K562 (cell line): ENCODE results near the gene ESR2. TPM values are rescaled to one million over a fixed set of nuclear protein-coding genes. Genes with fewer than 3 reads are reported as not detected.

Experiments
- ATAC-seq: fragments of 200-7000 bp; cut with Tn5 transposase; 3 replicates; pipeline ENCODE4 v1.9.1; 2020; ENCODE audit warnings: moderate library complexity
- BruUV-seq: library from RNA; stranded (reverse); fragments of 400-500 nt; replicated peaks from 2 replicates; lab custom pipeline; 2021; lab: Mats Ljungman, UMichigan
- CTCF ChIA-PET: fragments of 300-600 bp; formaldehyde crosslinking; extraction: SDS; loops from one replicate; lab custom pipeline; 2021; ENCODE audit warnings: low intra/inter-chr PET ratio; lab: Yijun Ruan, JAX
- POLR2A ChIA-PET: fragments of 300-600, 350-650 bp; sonication (Branson Sonifier 250); formaldehyde crosslinking; extraction: SDS; loops from one replicate; lab custom pipeline; 2021; ENCODE audit warnings: antibody characterized with exemption, inconsistent platforms; lab: Yijun Ruan, JAX
- DNase-seq, 4 experiments: peaks; one replicate each; pipeline versions ENCODE4 v3.0.0 to v3.0.0-alpha.2; 2011 to 2018; ENCODE audit warnings: low spot score in 3 of 4, mixed read lengths in 3 of 4; ENCODE audit errors: extremely low read depth in 1 of 4
- FAIRE-seq: peaks from 2 replicates; lab custom pipeline; 2011; peaks lifted over from hg19 to GRCh38; lab: Jason Lieb, UNC
- H2AFZ ChIP-seq: 2 replicates; pipeline ENCODE4 v1.6.0; 2011; ENCODE audit warnings: low read depth, low read length, control low read depth, inconsistent platforms
- H3K27ac ChIP-seq: fragments of 200-600 bp; 3 replicates; pipeline ENCODE4 v1.8.0; 2011; ENCODE audit warnings: low read depth, mild to moderate bottlenecking, control low read depth, inconsistent platforms, low read length, moderate library complexity, mixed read lengths; ENCODE audit errors: extremely low read depth
- H3K27me3 ChIP-seq, 2 experiments: fragments of 300-600 bp in 1 of 2; 2 replicates in 1 of 2; 3 replicates in 1 of 2; pipeline versions ENCODE4 v1.6.0 to v1.8.0; 2011; ENCODE audit warnings: inconsistent platforms in 2 of 2, low read length in 2 of 2, mild to moderate bottlenecking in 1 of 2, mixed read lengths in 1 of 2, moderate library complexity in 1 of 2; ENCODE audit not compliant: control insufficient read depth in 2 of 2, insufficient read depth in 2 of 2
- H3K36me3 ChIP-seq: fragments of 300-600 bp; 3 replicates; pipeline ENCODE4 v1.8.0; 2011; ENCODE audit warnings: mild to moderate bottlenecking, low read length, inconsistent platforms; ENCODE audit not compliant: control insufficient read depth, insufficient read depth
- H3K4me1 ChIP-seq, 2 experiments: fragments of 200-600 bp in 1 of 2; replicated peaks in 1 of 2; 2 replicates in 1 of 2; 3 replicates in 1 of 2; pipeline versions ENCODE4 v1.5.1 to v1.8.0; 2011; ENCODE audit warnings: inconsistent platforms in 2 of 2, low read length in 2 of 2, mild to moderate bottlenecking in 1 of 2, mixed read lengths in 1 of 2, moderate library complexity in 1 of 2; ENCODE audit not compliant: control insufficient read depth in 2 of 2, insufficient read depth in 2 of 2
- H3K4me2 ChIP-seq: 2 replicates; pipeline ENCODE4 v1.6.1; 2011; ENCODE audit warnings: low read length, control low read depth, inconsistent platforms, mixed read lengths; ENCODE audit not compliant: insufficient read depth
- H3K4me3 ChIP-seq: fragments of 200-600 bp; sonication (generic), shearing (Covaris generic); 2 replicates; pipeline ENCODE4 v1.5.1; 2016; ENCODE audit warnings: control low read depth, inconsistent platforms
- H3K79me2 ChIP-seq: fragments of 200-600 bp; 3 replicates; pipeline ENCODE4 v1.8.0; 2011; ENCODE audit warnings: low read length, inconsistent platforms; ENCODE audit not compliant: control insufficient read depth, insufficient read depth
- H3K9ac ChIP-seq, 2 experiments: 2 replicates each; pipeline versions ENCODE4 v1.6.0 to v1.6.1; 2011; ENCODE audit warnings: low read depth in 2 of 2, low read length in 2 of 2, control low read depth in 1 of 2, inconsistent platforms in 1 of 2, mild to moderate bottlenecking in 1 of 2, mixed read lengths in 1 of 2; ENCODE audit not compliant: insufficient read depth in 1 of 2
- H3K9me1 ChIP-seq: one replicate; pipeline ENCODE4 v1.6.0; 2011; ENCODE audit warnings: inconsistent platforms, mild to moderate bottlenecking, low read length, moderate library complexity; ENCODE audit not compliant: control insufficient read depth, insufficient read depth
- H3K9me3 ChIP-seq: replicated peaks from 2 replicates; pipeline ENCODE4 v1.5.1; 2011; ENCODE audit warnings: low read depth, low read length, inconsistent platforms; ENCODE audit not compliant: control insufficient read depth, insufficient read depth
- H4K20me1 ChIP-seq: replicated peaks from 2 replicates; pipeline ENCODE4 v1.6.1; 2011; ENCODE audit warnings: low read length, inconsistent platforms, mixed read lengths; ENCODE audit not compliant: control insufficient read depth, insufficient read depth
- ARID2 ChIP-seq: fragments of 450-650 bp; IDR thresholded peaks from 2 replicates; pipeline ENCODE4 v1.6.1; 2017; ENCODE audit warnings: antibody characterized with exemption, mild to moderate bottlenecking
- BCOR ChIP-seq: fragments of 450-650 bp; IDR thresholded peaks from 2 replicates; pipeline ENCODE4 v1.6.1; 2016
- FOXP4 ChIP-seq: sonication (generic); formaldehyde crosslinking; IDR thresholded peaks from 2 replicates; pipeline ENCODE4 v1.8.0; 2022; ENCODE audit warnings: mild to moderate bottlenecking, missing genetic modification reagents, borderline replicate concordance
- HNRNPK ChIP-seq: fragments of 200-400 bp; formaldehyde crosslinking; IDR thresholded peaks from one replicate; pipeline ENCODE4 v1.6.1; 2018; ENCODE audit warnings: mild to moderate bottlenecking, low read depth, low read length; ENCODE audit not compliant: poor library complexity, severe bottlenecking
- L3MBTL2 ChIP-seq: fragments of 450-650 bp; IDR thresholded peaks from 2 replicates; pipeline ENCODE4 v1.6.1; 2016; ENCODE audit warnings: mild to moderate bottlenecking, moderate library complexity
- NFRKB ChIP-seq: fragments of 450-650 bp; IDR thresholded peaks from 2 replicates; pipeline ENCODE4 v1.6.1; 2016; ENCODE audit warnings: low read depth
- PHB ChIP-seq: fragments of 250-450 bp; sonication (Bioruptor Pico); IDR thresholded peaks from 2 replicates; pipeline ENCODE4 v1.5.0; 2021
- SLC30A9 ChIP-seq: fragments of 250-450 bp; sonication (Bioruptor Pico); IDR thresholded peaks from 2 replicates; pipeline ENCODE4 v1.8.0; 2022; ENCODE audit warnings: mild to moderate bottlenecking, moderate library complexity
- SREBF2 ChIP-seq: sonication (generic); formaldehyde crosslinking; IDR thresholded peaks from 2 replicates; pipeline ENCODE4 v1.4.0; 2020; ENCODE audit warnings: mild to moderate bottlenecking, missing genetic modification reagents
- ZNF764 ChIP-seq: fragments of 250-450 bp; sonication (Bioruptor Pico); IDR thresholded peaks from 2 replicates; pipeline ENCODE4 v1.4.0; 2020; ENCODE audit warnings: low read depth, mild to moderate bottlenecking, moderate library complexity
- WGBS: fragments of 100-300 bp; shearing (Covaris generic); methylation state at CpG from one replicate; pipeline ENCODE4 v1.1.6; 2016; ENCODE audit warnings: low coverage, mixed read lengths; ENCODE audit not compliant: insufficient coverage; ENCODE audit errors: missing lambda C conversion rate; 5-methylcytosine and 5-hydroxymethylcytosine counted together
- in situ Hi-C: fragments of 300-500 bp; cut with MboI; formaldehyde crosslinking; loops from 4 replicates; pipeline ENCODE4 v1.15.0; 2018; ENCODE audit warnings: inconsistent platforms, mixed read lengths
- intact Hi-C: fragments of 100-400 bp; cut with micrococcal nuclease; formaldehyde crosslinking; loops from 2 replicates; pipeline ENCODE4 v1.14.2; 2022
- polyA plus RNA-seq, 8 experiments: library from polyadenylated mRNA; depleted of rRNA in 4 of 8; stranded (reverse) in 5 of 8; unstranded in 3 of 8; fragments of >200 nt; fragmentation: Nextera tagmentation in 2 of 8; fragmentation: Illumina TruSeq in 1 of 8; extraction: Ambion mirVana in 2 of 8; extraction: Trizol in 1 of 8; gene quantifications; 2 replicates each; pipeline versions ENCODE4 v1.2.1 to v1.2.3, GENCODE V29; 2011 to 2014; ENCODE audit warnings: inconsistent platforms in 1 of 8, missing spikeins in 1 of 8
- total RNA-seq, 7 experiments: library from RNA; depleted of rRNA in 6 of 7; stranded (reverse); fragments of >200 nt in 6 of 7; fragmentation: Illumina TruSeq in 2 of 7; extraction: Trizol in 2 of 7; gene quantifications; 2 replicates each; pipeline versions ENCODE4 v1.2.1 to v1.2.3, GENCODE V29; 2011 to 2021; ENCODE audit warnings: low replicate concordance in 1 of 7

Gene ESR2
- total and polyA plus RNA-seq, 9 of the 15 experiments (the other 6 are each of a cell fraction or from before 2014, with no cell fraction given) = 0.07 to 3.8 (median 2.0) TPM

- no peaks in the 10 kb centered on the region for H3K9me3 ChIP-seq
- no peak overlapping the region for H3K27ac ChIP-seq
- in situ Hi-C loops = no loop called here
- intact Hi-C loops = no loop called here
- peaks cover 0 to 20% of the 10 kb centered on the region in 2 experiments; a peak in 3 of 5 replicates for H3K4me1 ChIP-seq
- H3K4me2 ChIP-seq = no peak overlapping the region
- BruUV-seq = no TSS peak
- H3K9ac ChIP-seq = no peak overlapping the region
- no peak for DNase-seq
- TF ChIP-seq PHB (no peak), BCOR (no peak), HNRNPK (no peak), L3MBTL2 (no peak), SREBF2 (no peak), FOXP4 (CRISPR knock-in tag) (no peak), NFRKB (no peak), ZNF764 (CRISPR knock-in tag) (no peak), ARID2 (no peak), SLC30A9 (CRISPR knock-in tag) (no peak)
- TF ChIP-seq, all 486 proteins: peak for 0
- no peak for ATAC-seq
- whole genome bisulfite sequencing = 58% methylated on average over 3 of the region's 3 CpGs
- CTCF ChIA-PET = no interaction called here
- Histone ChIP-seq H2AFZ (no peak overlapping the region), H3K79me2 (no peaks in the 10 kb centered on the region), H3K36me3 (no peaks in the 10 kb centered on the region), H3K9me1 (no peaks in the 10 kb centered on the region), H4K20me1 (no peaks in the 10 kb centered on the region), H3K4me3 (no peak overlapping the region), H3K27me3 (no peaks in the 10 kb centered on the region)
- no peak for FAIRE-seq
- POLR2A ChIA-PET = interaction anchor here (1.1 kb wide), 1 partner anchor 18 kb away, joined by 3 read pairs; no protein-coding TSS in a partner anchor
These were observed 103.1 kb downstream of the ESR2 start for GRCh38 chr14:64190974-64191502.
